WTC11 (cell line): ENCODE results near the gene VWA7. TPM values are rescaled to one million over a fixed set of nuclear protein-coding genes. Genes with fewer than 3 reads are reported as not detected.

Experiments used
- ATAC-seq: fragments of 200-7000 bp; cut with Tn5 transposase; 2 replicates; pipeline ENCODE4 v1.10.0; 2021; ENCODE audit warnings: mild to moderate bottlenecking, moderate library complexity
- CTCF ChIA-PET: fragments of 300-600 bp; sonication (Branson Sonifier 250); formaldehyde crosslinking; loops from one replicate; lab custom pipeline; 2021; ENCODE audit warnings: antibody characterized with exemption; lab: Charles Lee
- POLR2A ChIA-PET: fragments of 350-600 bp; sonication (Branson Sonifier 250); formaldehyde crosslinking; loops from one replicate; lab custom pipeline; 2021; ENCODE audit warnings: antibody characterized with exemption; lab: Charles Lee
- DNase-seq: peaks from one replicate; pipeline ENCODE4 v3.0.0; 2021; ENCODE audit warnings: low spot score
- H3K27ac Mint-ChIP-seq: 2 replicates; pipeline ENCODE4 v1.8.0; 2021; ENCODE audit warnings: mixed read lengths
- H3K27me3 Mint-ChIP-seq: 2 replicates; pipeline ENCODE4 v1.8.0; 2021; ENCODE audit warnings: low read depth, mild to moderate bottlenecking, moderate library complexity, mixed read lengths
- H3K36me3 Mint-ChIP-seq: 2 replicates; pipeline ENCODE4 v1.8.0; 2021; ENCODE audit warnings: mixed read lengths
- H3K4me1 Mint-ChIP-seq: 2 replicates; pipeline ENCODE4 v1.8.0; 2022; ENCODE audit warnings: mixed read lengths
- H3K4me3 Mint-ChIP-seq: 2 replicates; pipeline ENCODE4 v1.8.0; 2021; ENCODE audit warnings: mild to moderate bottlenecking, moderate library complexity, mixed read lengths
- H3K9me3 Mint-ChIP-seq: 2 replicates; pipeline ENCODE4 v1.8.0; 2021; ENCODE audit warnings: mixed read lengths
- ARID4B ChIP-seq: sonication (generic); formaldehyde crosslinking; IDR thresholded peaks from 2 replicates; pipeline ENCODE4 v1.8.0; 2023; ENCODE audit warnings: missing genetic modification reagents, mild to moderate bottlenecking, borderline replicate concordance
- ATF1 ChIP-seq: sonication (generic); formaldehyde crosslinking; IDR thresholded peaks from 2 replicates; pipeline ENCODE4 v1.8.1; 2023; ENCODE audit warnings: mild to moderate bottlenecking, moderate library complexity, missing genetic modification reagents
- ATF2 ChIP-seq: sonication (generic); formaldehyde crosslinking; IDR thresholded peaks from 2 replicates; pipeline ENCODE4 v1.8.1; 2022; ENCODE audit warnings: low read depth, missing genetic modification reagents, borderline replicate concordance
- ATF3 ChIP-seq: sonication (generic); formaldehyde crosslinking; conservative IDR thresholded peaks from 2 replicates; pipeline ENCODE4 v1.8.1; 2022; ENCODE audit warnings: mild to moderate bottlenecking, missing genetic modification reagents
- CDX4 ChIP-seq: fragments of 250-450 bp; sonication (Bioruptor Pico); IDR thresholded peaks from 2 replicates; pipeline ENCODE4 v1.9.0; 2021; ENCODE audit warnings: moderate library complexity, mild to moderate bottlenecking, inconsistent platforms, borderline replicate concordance
- CREM ChIP-seq: sonication (generic); formaldehyde crosslinking; IDR thresholded peaks from 2 replicates; pipeline ENCODE4 v1.8.1; 2022; ENCODE audit warnings: mild to moderate bottlenecking, missing genetic modification reagents, moderate library complexity
- FOXK1 ChIP-seq: sonication (generic); formaldehyde crosslinking; IDR thresholded peaks from 2 replicates; pipeline ENCODE4 v1.8.0; 2022; ENCODE audit warnings: mild to moderate bottlenecking, moderate library complexity, missing genetic modification reagents
- MLX ChIP-seq: sonication (generic); formaldehyde crosslinking; IDR thresholded peaks from 2 replicates; pipeline ENCODE4 v1.8.1; 2023; ENCODE audit warnings: mild to moderate bottlenecking, missing genetic modification reagents, moderate library complexity
- NFATC4 ChIP-seq: fragments of 250-450 bp; sonication (Bioruptor Pico); IDR thresholded peaks from 2 replicates; pipeline ENCODE4 v1.9.0; 2021; ENCODE audit warnings: mild to moderate bottlenecking
- NFE2L1 ChIP-seq: sonication (generic); formaldehyde crosslinking; IDR thresholded peaks from 2 replicates; pipeline ENCODE4 v1.8.1; 2023; ENCODE audit warnings: missing genetic modification reagents
- NR2C2 ChIP-seq: sonication (generic); formaldehyde crosslinking; IDR thresholded peaks from 2 replicates; pipeline ENCODE4 v1.8.0; 2022; ENCODE audit warnings: mild to moderate bottlenecking, missing genetic modification reagents
- NR3C1 ChIP-seq: sonication (generic); formaldehyde crosslinking; conservative IDR thresholded peaks from 2 replicates; pipeline ENCODE4 v1.8.1; 2023; ENCODE audit warnings: low read depth, mild to moderate bottlenecking, missing genetic modification reagents
- SMAD4 ChIP-seq: sonication (generic); formaldehyde crosslinking; IDR thresholded peaks from 2 replicates; pipeline ENCODE4 v1.8.0; 2022; ENCODE audit warnings: mild to moderate bottlenecking, missing genetic modification reagents
- TCF7 ChIP-seq: sonication (generic); formaldehyde crosslinking; IDR thresholded peaks from 2 replicates; pipeline ENCODE4 v1.8.0; 2022; ENCODE audit warnings: mild to moderate bottlenecking, low read depth, missing genetic modification reagents, moderate library complexity
- ZNF423 ChIP-seq: fragments of 250-450 bp; sonication (Bioruptor Pico); IDR thresholded peaks from 2 replicates; pipeline ENCODE4 v2.1.2; 2022; ENCODE audit warnings: mild to moderate bottlenecking, moderate library complexity
- ZNF671 ChIP-seq: fragments of 250-450 bp; sonication (Bioruptor Pico); IDR thresholded peaks from 2 replicates; pipeline ENCODE4 v1.8.0; 2021; ENCODE audit warnings: mild to moderate bottlenecking
- total RNA-seq: library from RNA; stranded (reverse); gene quantifications from 3 replicates; pipeline ENCODE4 v1.2.3, GENCODE V29; 2021
- TF ChIP-seq, protein P1 (sequence below): fragments of 250-450 bp; sonication (Bioruptor Pico); IDR thresholded peaks from 2 replicates; pipeline ENCODE4 v2.1.2; 2022; ENCODE audit warnings: mild to moderate bottlenecking, moderate library complexity

Gene VWA7
- total RNA-seq, 1 experiment from 2014 or later = 1.8 TPM

GRCh38 chr6:31744422-31744821 is 32.7 kb downstream of the VWA7 start:
- TF ChIP-seq SMAD4 (CRISPR knock-in tag) (no peak), ATF3 (no peak), CREM (CRISPR knock-in tag) (no peak), ATF2 (no peak), ARID4B (CRISPR knock-in tag) (no peak), NFE2L1 (CRISPR knock-in tag) (no peak), FOXK1 (CRISPR knock-in tag) (no peak), CDX4 (no peak), ZNF423 (no peak), NR2C2 (no peak)
- POLR2A ChIA-PET = no interaction called here
- H3K27ac Mint-ChIP-seq = peak overlapping the region; percentile 83
- peaks cover 17% of the 10 kb centered on the region for H3K4me1 Mint-ChIP-seq
- H3K36me3 Mint-ChIP-seq = peaks cover 25% of the 10 kb centered on the region
- DNase-seq (no peak), ATAC-seq (no peak)
- CTCF ChIA-PET = interaction anchor here (0.6 to 1.4 kb wide), 2 partner anchors 26 to 55 kb away, joined by 3 to 4 read pairs; no protein-coding TSS in a partner anchor
- H3K27me3 Mint-ChIP-seq = no peaks in the 10 kb centered on the region; the same call in 1 of the 2 replicates
- no peaks in the 10 kb centered on the region for H3K9me3 Mint-ChIP-seq
- H3K4me3 Mint-ChIP-seq = no peak overlapping the region

GRCh38 chr6:31742894-31743293 is 34.2 kb downstream of the VWA7 start:
- POLR2A ChIA-PET = no interaction called here
- no peak for ATAC-seq
- Mint-ChIP-seq H3K4me1 (peaks cover 33% of the 10 kb centered on the region), H3K4me3 (no peak overlapping the region), H3K27ac (no peak overlapping the region), H3K9me3 (no peaks in the 10 kb centered on the region), H3K36me3 (peaks cover 18% of the 10 kb centered on the region), H3K27me3 (no peaks in the 10 kb centered on the region; the same call in 1 of the 2 replicates)
- no peak for TF ChIP-seq MLX
- no peak for DNase-seq
- CTCF ChIA-PET = interaction anchor here (3.6 kb wide), 1 partner anchor 49 kb away, joined by 14 read pairs; no protein-coding TSS in a partner anchor

DNA sequence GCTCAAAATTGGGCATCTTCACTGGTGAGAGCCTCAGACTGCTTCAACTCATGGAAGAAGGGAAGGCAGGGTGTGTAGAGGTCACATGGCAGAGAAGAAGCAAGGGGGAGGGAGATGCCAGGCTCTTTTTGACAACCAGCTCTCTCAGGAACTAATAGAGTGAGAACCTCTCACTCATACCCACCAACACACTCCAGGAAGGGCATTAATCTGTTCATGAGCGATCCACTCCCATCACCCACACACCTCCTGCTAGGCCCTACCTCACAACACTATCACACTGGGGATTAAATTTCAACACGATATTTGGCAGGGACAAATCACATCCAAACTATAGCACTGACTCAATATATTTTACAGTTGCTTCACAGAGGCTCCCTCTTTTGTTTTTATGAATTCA is 35.3 kb downstream of the VWA7 start:
- H3K9me3 Mint-ChIP-seq = no peaks in the 10 kb centered on the region
- CTCF ChIA-PET = interaction anchor here (2.4 to 3.6 kb wide), 2 partner anchors 31 to 50 kb away, joined by 14 read pairs; no protein-coding TSS in a partner anchor

More for the DNA sequence above, 35.3 kb downstream of the VWA7 start:
- ATAC-seq (no peak), DNase-seq (no peak)
- Mint-ChIP-seq H3K27ac (peak overlapping the region; percentile 42; the same call in 1 of the 2 replicates), H3K4me3 (no peak overlapping the region), H3K27me3 (no peaks in the 10 kb centered on the region; the same call in 1 of the 2 replicates), H3K36me3 (peaks cover 12% of the 10 kb centered on the region), H3K4me1 (peaks cover 44% of the 10 kb centered on the region)
- TF ChIP-seq ZNF423 (no peak), NR3C1 (CRISPR knock-in tag) (no peak), TCF7 (CRISPR knock-in tag) (no peak), ZNF671 (no peak), NFATC4 (no peak), ATF1 (CRISPR knock-in tag) (no peak), NFE2L1 (CRISPR knock-in tag) (no peak), CDX4 (no peak)
- TF ChIP-seq, protein P1, sequence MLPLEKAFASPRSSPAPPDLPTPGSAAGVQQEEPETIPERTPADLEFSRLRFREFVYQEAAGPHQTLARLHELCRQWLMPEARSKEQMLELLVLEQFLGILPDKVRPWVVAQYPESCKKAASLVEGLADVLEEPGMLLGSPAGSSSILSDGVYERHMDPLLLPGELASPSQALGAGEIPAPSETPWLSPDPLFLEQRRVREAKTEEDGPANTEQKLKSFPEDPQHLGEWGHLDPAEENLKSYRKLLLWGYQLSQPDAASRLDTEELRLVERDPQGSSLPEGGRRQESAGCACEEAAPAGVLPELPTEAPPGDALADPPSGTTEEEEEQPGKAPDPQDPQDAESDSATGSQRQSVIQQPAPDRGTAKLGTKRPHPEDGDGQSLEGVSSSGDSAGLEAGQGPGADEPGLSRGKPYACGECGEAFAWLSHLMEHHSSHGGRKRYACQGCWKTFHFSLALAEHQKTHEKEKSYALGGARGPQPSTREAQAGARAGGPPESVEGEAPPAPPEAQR (CRISPR knock-in tag) = no peak
- POLR2A ChIA-PET = interaction anchor here (4.5 kb wide), 1 partner anchor 13 kb away, joined by 32 read pairs; the partner anchor contains the start of gene DDAH2
